ENCODE data around the gene OR8J3.

GRCh38 chr11:56089697-56090096, 50.3 kb downstream of the OR8J3 start:
- no peak for TF ChIP-seq GABPA (IDR thresholded peaks at IDR 0.05; ENCODE audit: low read depth)
- no peak for TF ChIP-seq CTCF (IDR thresholded peaks at IDR 0.05; ENCODE audit: insufficient read depth, low read length)
